HCT116 (cell line): ENCODE data around the gene SOX18. TPM values are rescaled to one million over a fixed set of nuclear protein-coding genes. Genes with fewer than 3 reads are reported as not detected.

Experiments
- ATAC-seq: fragments of 200-7000 bp; cut with Tn5 transposase; 2 replicates; pipeline ENCODE4 v1.9.1; 2020; ENCODE audit warnings: mild to moderate bottlenecking, moderate library complexity
- BruUV-seq: library from RNA; stranded (reverse); fragments of 400-500 nt; replicated peaks from 2 replicates; lab custom pipeline; 2021; lab: Mats Ljungman, UMichigan
- CTCF ChIA-PET: fragments of 300-600 bp; sonication (Branson Sonifier 250); formaldehyde crosslinking; loops from one replicate; lab custom pipeline; 2021; ENCODE audit warnings: antibody characterized with exemption; lab: Charles Lee
- POLR2A ChIA-PET: fragments of 300-600, 350-600 bp; sonication (Branson Sonifier 250); formaldehyde crosslinking; loops from one replicate; lab custom pipeline; 2021; ENCODE audit warnings: antibody characterized with exemption; lab: Charles Lee
- RAD21 ChIA-PET, 2 experiments: fragments of 300-600 bp; sonication (Branson Sonifier 250); formaldehyde crosslinking; loops; one replicate each; lab custom pipeline; 2023; ENCODE audit warnings: low total read pairs in 2 of 2; ENCODE audit not compliant: uncharacterized antibody in 2 of 2, unreplicated experiment in 2 of 2, low non-redundant PET in 1 of 2; lab: Charles Lee
- DNase-seq: peaks from one replicate; pipeline ENCODE4 v3.0.0-alpha.2; 2010; ENCODE audit warnings: low read depth, low spot score
- H2AFZ ChIP-seq: fragments of 200-600 bp; shearing (Covaris generic), sonication (generic); 2 replicates; pipeline ENCODE4 v1.6.1; 2017; ENCODE audit warnings: low read depth, mixed run types, mixed read lengths, antibody characterized with exemption, low read length; ENCODE audit not compliant: poor library complexity, severe bottlenecking
- H3K27ac ChIP-seq: 2 replicates; pipeline ENCODE4 v1.5.1; 2012; ENCODE audit warnings: low read depth, low read length
- H3K27me3 ChIP-seq: fragments of 200-600 bp; sonication (generic); 2 replicates; pipeline ENCODE4 v1.6.1; 2016; ENCODE audit warnings: mixed run types, low read length, mixed read lengths; ENCODE audit not compliant: insufficient read depth
- H3K36me3 ChIP-seq, 2 experiments: fragments of 200-500 bp in 1 of 2; fragments of 200-600 bp in 1 of 2; sonication (Bioruptor generic) in 1 of 2; sonication (generic) in 1 of 2; 2 replicates each; pipeline versions ENCODE4 v1.5.1 to v1.6.1; 2014 to 2016; ENCODE audit warnings: low read length in 2 of 2, inconsistent platforms in 1 of 2, mixed read lengths in 1 of 2, mixed run types in 1 of 2; ENCODE audit not compliant: insufficient read depth in 2 of 2, control insufficient read depth in 1 of 2
- H3K4me1 ChIP-seq, 2 experiments: fragments of 200-600 bp in 1 of 2; sonication (generic) in 1 of 2; 2 replicates each; pipeline versions ENCODE4 v1.5.1 to v1.6.1; 2012 to 2017; ENCODE audit warnings: low read length in 2 of 2, inconsistent platforms in 1 of 2, mild to moderate bottlenecking in 1 of 2, mixed read lengths in 1 of 2, mixed run types in 1 of 2, moderate library complexity in 1 of 2; ENCODE audit not compliant: insufficient read depth in 2 of 2, control insufficient read depth in 1 of 2
- H3K4me2 ChIP-seq: fragments of 200-600 bp; sonication (generic); 2 replicates; pipeline ENCODE4 v1.6.1; 2017; ENCODE audit warnings: mixed run types, low read length, mixed read lengths
- H3K4me3 ChIP-seq, 2 experiments: fragments of 200-600 bp in 1 of 2; sonication (generic) in 1 of 2; replicated peaks in 1 of 2; 2 replicates each; pipeline ENCODE4 v1.5.1; 2011 to 2016; ENCODE audit warnings: low read length in 2 of 2, control low read depth in 1 of 2, low read depth in 1 of 2, mild to moderate bottlenecking in 1 of 2, mixed read lengths in 1 of 2, mixed run types in 1 of 2
- H3K79me2 ChIP-seq: fragments of 200-600 bp; sonication (generic); 2 replicates; pipeline ENCODE4 v1.6.1; 2017; ENCODE audit warnings: mild to moderate bottlenecking, mixed run types, low read length, moderate library complexity, mixed read lengths; ENCODE audit not compliant: insufficient read depth
- H3K9ac ChIP-seq: fragments of 200-600 bp; sonication (generic); 2 replicates; pipeline ENCODE4 v1.6.1; 2016; ENCODE audit warnings: low read length, mixed read lengths
- H3K9me2 ChIP-seq: fragments of 200-600 bp; sonication (generic), shearing (Covaris generic); 2 replicates; pipeline ENCODE4 v1.6.1; 2017; ENCODE audit warnings: mixed run types, mild to moderate bottlenecking, moderate library complexity; ENCODE audit not compliant: insufficient read depth
- H3K9me3 ChIP-seq, 2 experiments: fragments of 200-500 bp in 1 of 2; fragments of 200-600 bp in 1 of 2; sonication (Bioruptor generic) in 1 of 2; sonication (generic) in 1 of 2; 2 replicates each; pipeline ENCODE4 v1.6.1; 2014 to 2017; ENCODE audit warnings: low read length in 2 of 2, mixed read lengths in 2 of 2, inconsistent platforms in 1 of 2, low read depth in 1 of 2, mild to moderate bottlenecking in 1 of 2, mixed run types in 1 of 2, moderate library complexity in 1 of 2; ENCODE audit not compliant: control insufficient read depth in 1 of 2, insufficient read depth in 1 of 2
- H4K20me1 ChIP-seq: fragments of 200-600 bp; sonication (generic), shearing (Covaris generic); 2 replicates; pipeline ENCODE4 v1.6.1; 2017; ENCODE audit warnings: mixed run types, mild to moderate bottlenecking, moderate library complexity; ENCODE audit not compliant: insufficient read depth
- CBX3 ChIP-seq: IDR thresholded peaks from 2 replicates; pipeline ENCODE4 v1.6.1; 2012; ENCODE audit warnings: low read depth
- CEBPB ChIP-seq: IDR thresholded peaks from 2 replicates; pipeline ENCODE4 v1.6.1; 2012; ENCODE audit warnings: low read depth
- EGR1 ChIP-seq: IDR thresholded peaks from 2 replicates; pipeline ENCODE4 v1.6.1; 2012; ENCODE audit warnings: low read depth
- ELF1 ChIP-seq: IDR thresholded peaks from 2 replicates; pipeline ENCODE4 v1.6.1; 2012; ENCODE audit warnings: low read depth, borderline replicate concordance
- EZH2 ChIP-seq: fragments of 200-600 bp; sonication (generic); IDR thresholded peaks from 2 replicates; pipeline ENCODE4 v1.6.1; 2017; ENCODE audit warnings: antibody characterized with exemption, mixed run types
- EZH2phosphoT487 ChIP-seq: fragments of 200-600 bp; IDR thresholded peaks from 2 replicates; pipeline ENCODE4 v1.6.1; 2018; ENCODE audit warnings: antibody characterized with exemption, borderline replicate concordance
- JUND ChIP-seq: IDR thresholded peaks from 2 replicates; pipeline ENCODE4 v1.6.1; 2012
- POLR2A ChIP-seq: IDR thresholded peaks from 2 replicates; pipeline ENCODE4 v1.7.0; 2011; ENCODE audit warnings: borderline replicate concordance; ENCODE audit not compliant: insufficient read depth, insufficient read length; ENCODE audit errors: extremely low read depth
- RAD21 ChIP-seq: IDR thresholded peaks from 2 replicates; pipeline ENCODE4 v1.6.1; 2012; ENCODE audit warnings: low read depth, mild to moderate bottlenecking
- SIN3A ChIP-seq: IDR thresholded peaks from 2 replicates; pipeline ENCODE4 v1.6.1; 2012; ENCODE audit warnings: low read depth
- SP1 ChIP-seq: IDR thresholded peaks from 2 replicates; pipeline ENCODE4 v1.6.1; 2012; ENCODE audit warnings: low read depth
- YY1 ChIP-seq: IDR thresholded peaks from 2 replicates; pipeline ENCODE4 v1.6.1; 2011; ENCODE audit warnings: low read length, low read depth, moderate library complexity, mild to moderate bottlenecking; ENCODE audit not compliant: insufficient replicate concordance; ENCODE audit errors: extremely low read depth
- ZFX ChIP-seq: fragments of 450-650 bp; IDR thresholded peaks from 2 replicates; pipeline ENCODE4 v1.6.1; 2017
- ZNF274 ChIP-seq: fragments of 200-500 bp; sonication (Bioruptor generic); IDR thresholded peaks from 2 replicates; pipeline ENCODE4 v1.6.1; 2014; ENCODE audit warnings: mild to moderate bottlenecking, low read depth, low read length, inconsistent platforms
- intact Hi-C: fragments of 100-400 bp; cut with micrococcal nuclease; formaldehyde crosslinking; loops from 2 replicates; pipeline ENCODE4 v1.10.0; 2022
- total RNA-seq: library from RNA; stranded (reverse); gene quantifications from one replicate; pipeline ENCODE4 v1.2.1, GENCODE V29; 2021; ENCODE audit not compliant: unreplicated experiment
- TF ChIP-seq, protein P1 (sequence below): IDR thresholded peaks from 2 replicates; pipeline ENCODE4 v1.6.1; 2012
- TF ChIP-seq, protein P2 (sequence below), 3 experiments: fragments of 200-600 bp in 1 of 3; sonication (generic) in 1 of 3; IDR thresholded peaks in 2 of 3; conservative IDR thresholded peaks in 1 of 3; 2 replicates each; pipeline ENCODE4 v1.5.1; 2012 to 2017; ENCODE audit warnings: low read depth in 2 of 3, low read length in 2 of 3, antibody characterized with exemption in 1 of 3, borderline replicate concordance in 1 of 3, control low read depth in 1 of 3, mild to moderate bottlenecking in 1 of 3, mixed read lengths in 1 of 3, mixed run types in 1 of 3, moderate library complexity in 1 of 3; ENCODE audit not compliant: insufficient read depth in 1 of 3
- TF ChIP-seq, protein P3 (sequence below): IDR thresholded peaks from 2 replicates; pipeline ENCODE4 v1.6.1; 2012

The SOX18 gene
- total RNA-seq, 1 experiment from 2014 or later = 3.3 TPM

DNA sequence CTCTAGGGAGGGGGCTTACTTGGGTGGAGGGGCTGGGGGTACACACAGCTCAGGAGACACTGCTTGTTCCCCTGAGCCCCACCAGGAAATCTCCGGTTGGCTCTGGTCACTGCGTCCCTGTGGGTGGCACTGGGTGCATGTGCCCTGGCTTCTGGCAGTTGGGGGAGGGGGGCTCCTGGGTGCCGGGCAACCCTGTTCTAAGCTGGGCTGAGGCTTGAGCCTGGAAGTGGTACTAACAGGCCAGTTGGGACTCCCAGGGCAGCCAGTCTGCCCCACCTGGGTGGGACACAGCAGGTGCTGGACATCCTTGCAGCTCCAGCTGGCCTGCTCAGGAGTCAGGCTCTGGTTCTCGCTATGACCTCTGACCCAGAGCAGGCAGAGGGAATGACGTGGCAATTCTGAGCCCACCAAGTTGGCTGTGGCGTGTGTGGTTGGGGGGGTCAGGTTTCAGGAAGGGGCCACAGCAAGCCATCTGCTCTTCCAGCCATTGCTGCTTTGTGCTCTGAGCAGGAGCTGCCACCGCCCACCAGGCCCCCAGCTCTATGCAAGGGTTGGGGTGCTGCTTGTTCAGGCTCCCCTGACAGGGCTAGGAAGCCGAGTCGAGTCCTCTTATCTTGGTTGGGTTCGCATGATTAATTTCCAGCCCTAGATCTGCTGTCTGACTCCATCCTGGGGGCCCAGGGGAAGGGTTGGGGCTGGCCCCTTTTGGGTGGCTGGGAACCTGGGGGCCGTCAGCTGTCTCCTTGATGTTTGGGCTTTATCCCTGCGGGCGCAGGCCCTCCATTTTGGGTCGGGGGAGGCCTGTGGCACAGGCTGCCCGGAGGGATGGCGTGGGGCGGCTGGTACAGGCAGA is 12.9 kb downstream of the SOX18 start:
- ChIA-PET POLR2A (no interaction called here), RAD21 (no interaction called here), CTCF (interaction anchor here (5.1 kb wide), 1 partner anchor 18 kb away, joined by 35 read pairs; no protein-coding TSS in a partner anchor)
- H4K20me1 ChIP-seq = no peaks in the 10 kb centered on the region
- no peak for ATAC-seq
- H3K4me3 ChIP-seq = no peak overlapping the region
- no peak overlapping the region for H2AFZ ChIP-seq
- H3K79me2 ChIP-seq = no peaks in the 10 kb centered on the region
- H3K9ac ChIP-seq = no peak overlapping the region
- TF ChIP-seq, protein P1, sequence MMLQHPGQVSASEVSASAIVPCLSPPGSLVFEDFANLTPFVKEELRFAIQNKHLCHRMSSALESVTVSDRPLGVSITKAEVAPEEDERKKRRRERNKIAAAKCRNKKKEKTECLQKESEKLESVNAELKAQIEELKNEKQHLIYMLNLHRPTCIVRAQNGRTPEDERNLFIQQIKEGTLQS = no peak
- no peak for TF ChIP-seq ELF1
- no peak for TF ChIP-seq ZFX
- TF ChIP-seq ZNF274 = no peak
- no peaks in the 10 kb centered on the region for H3K9me3 ChIP-seq
- intact Hi-C loops = no loop called here
- BruUV-seq = no TSS peak
- no peaks in the 10 kb centered on the region; a peak in 1 of 4 replicates for H3K36me3 ChIP-seq
- H3K4me1 ChIP-seq = peaks cover 3 to 21% of the 10 kb centered on the region in 2 experiments
- H3K27me3 ChIP-seq = no peaks in the 10 kb centered on the region
- no peaks in the 10 kb centered on the region for H3K9me2 ChIP-seq
- DNase-seq = no peak
- H3K4me2 ChIP-seq = no peak overlapping the region
- H3K27ac ChIP-seq = no peak overlapping the region

DNA sequence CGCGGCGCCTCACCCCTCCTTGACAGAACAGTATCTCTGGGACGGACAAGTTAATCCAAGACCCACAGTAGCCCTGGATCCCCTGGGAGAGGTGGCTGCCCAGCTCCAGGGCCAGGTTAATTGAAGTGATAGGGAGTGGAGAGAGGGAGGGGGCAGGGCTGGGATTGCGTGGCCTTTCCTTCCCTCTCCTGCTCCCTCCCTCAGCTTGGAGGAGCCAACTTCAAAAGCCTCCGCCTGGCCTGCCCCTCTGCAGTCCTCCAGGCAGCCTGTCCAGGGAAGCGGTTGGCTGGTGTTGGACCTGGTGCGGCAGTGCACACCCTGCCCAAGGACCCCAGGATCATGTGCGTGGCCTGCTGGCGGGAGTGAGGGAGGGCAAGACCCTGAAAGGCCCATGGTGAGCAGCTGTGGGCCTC is 13.5 kb downstream of the SOX18 start, which contains the start of gene C20orf204:
Gene C20orf204, plus strand, starts transcription at position 250 of the 413 bp plus-strand sequence. Its CDS starts 142 bp downstream, at position 392.
- Histone ChIP-seq H3K9ac (no peak within 1 kb of the TSS), H3K9me3 (no peaks in the 10 kb centered on the region), H4K20me1 (no peaks in the 10 kb centered on the region), H3K9me2 (no peaks in the 10 kb centered on the region), H3K4me3 (no peak within 1 kb of the TSS), H3K4me2 (no peak within 1 kb of the TSS), H3K36me3 (peaks cover 0 to under 1% of the 10 kb centered on the region in 2 experiments; a peak in 1 of 4 replicates), H3K79me2 (no peaks in the 10 kb centered on the region), H3K4me1 (peaks cover 3 to 21% of the 10 kb centered on the region in 2 experiments), H2AFZ (no peak within 1 kb of the TSS), H3K27me3 (no peaks in the 10 kb centered on the region), H3K27ac (no peak within 1 kb of the TSS)
- TF ChIP-seq POLR2A (no peak), ZNF274 (no peak), JUND (no peak), EZH2phosphoT487 (no peak), EZH2 (no peak), CEBPB (no peak), EGR1 (no peak), CBX3 (no peak), SP1 (no peak), RAD21 (no peak), YY1 (no peak), SIN3A (no peak)
- TF ChIP-seq, protein P1 = no peak
- TF ChIP-seq, protein P2, sequence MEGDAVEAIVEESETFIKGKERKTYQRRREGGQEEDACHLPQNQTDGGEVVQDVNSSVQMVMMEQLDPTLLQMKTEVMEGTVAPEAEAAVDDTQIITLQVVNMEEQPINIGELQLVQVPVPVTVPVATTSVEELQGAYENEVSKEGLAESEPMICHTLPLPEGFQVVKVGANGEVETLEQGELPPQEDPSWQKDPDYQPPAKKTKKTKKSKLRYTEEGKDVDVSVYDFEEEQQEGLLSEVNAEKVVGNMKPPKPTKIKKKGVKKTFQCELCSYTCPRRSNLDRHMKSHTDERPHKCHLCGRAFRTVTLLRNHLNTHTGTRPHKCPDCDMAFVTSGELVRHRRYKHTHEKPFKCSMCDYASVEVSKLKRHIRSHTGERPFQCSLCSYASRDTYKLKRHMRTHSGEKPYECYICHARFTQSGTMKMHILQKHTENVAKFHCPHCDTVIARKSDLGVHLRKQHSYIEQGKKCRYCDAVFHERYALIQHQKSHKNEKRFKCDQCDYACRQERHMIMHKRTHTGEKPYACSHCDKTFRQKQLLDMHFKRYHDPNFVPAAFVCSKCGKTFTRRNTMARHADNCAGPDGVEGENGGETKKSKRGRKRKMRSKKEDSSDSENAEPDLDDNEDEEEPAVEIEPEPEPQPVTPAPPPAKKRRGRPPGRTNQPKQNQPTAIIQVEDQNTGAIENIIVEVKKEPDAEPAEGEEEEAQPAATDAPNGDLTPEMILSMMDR (IDR thresholded peaks at IDR 0.05 in 2 of 3, conservative IDR thresholded peaks at IDR 0.05 in 1 of 3; ENCODE audit: borderline replicate concordance in 1 of 3, insufficient read depth in 1 of 3, low read depth in 2 of 3, low read length in 2 of 3) = no peak
- TF ChIP-seq, protein P3, sequence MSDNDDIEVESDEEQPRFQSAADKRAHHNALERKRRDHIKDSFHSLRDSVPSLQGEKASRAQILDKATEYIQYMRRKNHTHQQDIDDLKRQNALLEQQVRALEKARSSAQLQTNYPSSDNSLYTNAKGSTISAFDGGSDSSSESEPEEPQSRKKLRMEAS = no peak
- ATAC-seq = no peak
- POLR2A ChIA-PET = no interaction called here
- CTCF ChIA-PET = no interaction called here
- no TSS peak for BruUV-seq
- RAD21 ChIA-PET = no interaction called here
- DNase-seq = no peak
- intact Hi-C loops = no loop called here
